WTC11 (cell line): Measurements from ENCODE around the gene BLVRA.

ENCODE experiments used
- IRF1 ChIP-seq: sonication (generic); formaldehyde crosslinking; IDR thresholded peaks from 2 replicates; pipeline ENCODE4 v1.8.0; 2023; ENCODE audit warnings: missing genetic modification reagents
- RORB ChIP-seq: fragments of 250-450 bp; sonication (Bioruptor Pico); IDR thresholded peaks from 2 replicates; pipeline ENCODE4 v1.9.0; 2021; ENCODE audit warnings: mild to moderate bottlenecking
- TF ChIP-seq, protein P1 (sequence below): fragments of 200-600 bp; IDR thresholded peaks from 2 replicates; pipeline ENCODE4 v1.8.0; 2022; ENCODE audit warnings: antibody characterized with exemption

DNA sequence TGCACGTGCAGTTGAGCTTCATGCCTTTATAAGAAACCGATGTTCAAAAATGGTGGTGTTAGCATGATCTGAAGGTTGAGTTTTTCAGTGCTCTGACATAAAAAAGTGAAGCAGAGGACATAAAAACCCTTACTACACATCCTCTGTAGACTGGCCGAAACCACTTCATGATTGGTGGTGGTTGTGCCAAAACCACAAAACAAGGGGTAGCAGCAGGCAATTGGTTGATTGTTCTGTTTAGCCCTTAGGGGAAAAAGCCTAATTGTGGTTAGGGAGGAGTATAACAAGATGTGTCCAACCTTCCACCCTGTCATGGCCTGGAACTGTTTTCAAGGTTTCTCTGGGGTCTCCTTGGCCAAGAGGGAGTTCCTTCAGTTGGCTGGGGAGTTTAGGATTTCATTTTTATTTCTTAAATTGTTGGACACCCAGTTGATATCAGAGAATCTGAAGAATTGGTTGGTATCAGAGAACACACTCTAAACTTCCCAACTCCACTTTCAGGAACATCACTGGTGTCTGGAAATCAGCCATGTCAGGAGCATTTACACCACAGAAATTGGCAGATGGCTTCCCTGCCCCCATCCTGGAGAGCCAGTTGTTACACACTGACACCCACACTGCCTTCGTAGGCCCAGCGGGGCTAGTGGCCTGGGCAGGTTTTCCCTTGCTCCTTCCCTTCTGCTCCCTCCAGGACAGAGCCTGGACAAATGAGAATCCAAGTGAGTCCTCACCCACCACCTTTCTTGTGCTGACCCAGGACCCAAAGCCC lies 92.1 kb downstream of the BLVRA start:
- no peak for TF ChIP-seq IRF1 (CRISPR knock-in tag)
- TF ChIP-seq RORB (CRISPR knock-in tag): no peak
- TF ChIP-seq, protein P1, sequence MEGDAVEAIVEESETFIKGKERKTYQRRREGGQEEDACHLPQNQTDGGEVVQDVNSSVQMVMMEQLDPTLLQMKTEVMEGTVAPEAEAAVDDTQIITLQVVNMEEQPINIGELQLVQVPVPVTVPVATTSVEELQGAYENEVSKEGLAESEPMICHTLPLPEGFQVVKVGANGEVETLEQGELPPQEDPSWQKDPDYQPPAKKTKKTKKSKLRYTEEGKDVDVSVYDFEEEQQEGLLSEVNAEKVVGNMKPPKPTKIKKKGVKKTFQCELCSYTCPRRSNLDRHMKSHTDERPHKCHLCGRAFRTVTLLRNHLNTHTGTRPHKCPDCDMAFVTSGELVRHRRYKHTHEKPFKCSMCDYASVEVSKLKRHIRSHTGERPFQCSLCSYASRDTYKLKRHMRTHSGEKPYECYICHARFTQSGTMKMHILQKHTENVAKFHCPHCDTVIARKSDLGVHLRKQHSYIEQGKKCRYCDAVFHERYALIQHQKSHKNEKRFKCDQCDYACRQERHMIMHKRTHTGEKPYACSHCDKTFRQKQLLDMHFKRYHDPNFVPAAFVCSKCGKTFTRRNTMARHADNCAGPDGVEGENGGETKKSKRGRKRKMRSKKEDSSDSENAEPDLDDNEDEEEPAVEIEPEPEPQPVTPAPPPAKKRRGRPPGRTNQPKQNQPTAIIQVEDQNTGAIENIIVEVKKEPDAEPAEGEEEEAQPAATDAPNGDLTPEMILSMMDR: no peak
